ENCODE results near the gene IRF6.

GRCh38 chr1:209844695-209845407 is 38.9 kb upstream of the IRF6 start:
- TF ChIP-seq, protein P1, sequence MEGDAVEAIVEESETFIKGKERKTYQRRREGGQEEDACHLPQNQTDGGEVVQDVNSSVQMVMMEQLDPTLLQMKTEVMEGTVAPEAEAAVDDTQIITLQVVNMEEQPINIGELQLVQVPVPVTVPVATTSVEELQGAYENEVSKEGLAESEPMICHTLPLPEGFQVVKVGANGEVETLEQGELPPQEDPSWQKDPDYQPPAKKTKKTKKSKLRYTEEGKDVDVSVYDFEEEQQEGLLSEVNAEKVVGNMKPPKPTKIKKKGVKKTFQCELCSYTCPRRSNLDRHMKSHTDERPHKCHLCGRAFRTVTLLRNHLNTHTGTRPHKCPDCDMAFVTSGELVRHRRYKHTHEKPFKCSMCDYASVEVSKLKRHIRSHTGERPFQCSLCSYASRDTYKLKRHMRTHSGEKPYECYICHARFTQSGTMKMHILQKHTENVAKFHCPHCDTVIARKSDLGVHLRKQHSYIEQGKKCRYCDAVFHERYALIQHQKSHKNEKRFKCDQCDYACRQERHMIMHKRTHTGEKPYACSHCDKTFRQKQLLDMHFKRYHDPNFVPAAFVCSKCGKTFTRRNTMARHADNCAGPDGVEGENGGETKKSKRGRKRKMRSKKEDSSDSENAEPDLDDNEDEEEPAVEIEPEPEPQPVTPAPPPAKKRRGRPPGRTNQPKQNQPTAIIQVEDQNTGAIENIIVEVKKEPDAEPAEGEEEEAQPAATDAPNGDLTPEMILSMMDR (IDR thresholded peaks at IDR 0.05) = no peak
- TF ChIP-seq POLR2A (IDR thresholded peaks at IDR 0.05) = no peak

Data from adrenal gland (tissue), 5 donors.